ENCODE measurements around the gene TNIK.

TNIK gene

DNA sequence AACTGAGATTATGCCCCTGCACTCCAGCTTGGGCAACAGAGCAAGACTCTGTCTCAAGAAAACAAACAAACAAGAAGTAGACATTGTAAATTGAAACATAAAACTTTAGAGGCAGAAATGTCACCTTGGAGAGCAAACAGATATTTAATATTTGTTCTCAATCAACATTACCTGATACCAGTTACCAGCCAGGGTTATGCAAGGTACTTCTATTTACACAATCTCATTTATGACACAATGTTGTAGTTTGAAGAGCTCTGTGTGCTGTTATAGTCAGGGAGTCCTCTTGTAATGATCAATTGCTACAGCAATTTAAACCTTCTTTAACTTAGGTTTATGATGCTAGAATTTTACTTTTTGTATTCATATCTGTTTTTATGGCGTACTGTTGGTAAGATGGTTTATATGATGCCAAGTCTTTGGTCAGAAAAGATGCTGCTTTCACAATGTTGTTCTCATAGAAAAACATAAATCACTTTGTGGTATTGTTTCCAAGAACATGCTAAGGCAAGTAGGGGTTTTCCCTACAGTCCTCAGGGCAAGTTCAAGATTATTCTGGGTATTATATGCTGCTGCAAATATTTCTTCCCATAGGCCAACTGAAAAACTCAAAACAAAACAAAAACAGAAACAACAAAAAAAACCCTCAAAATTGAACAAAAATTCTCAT lies 173.5 kb downstream of the TNIK start:
- DNase-seq (ENCODE audit: low read depth in 2 of 2, low spot score in 1 of 2), result no peak

DNA sequence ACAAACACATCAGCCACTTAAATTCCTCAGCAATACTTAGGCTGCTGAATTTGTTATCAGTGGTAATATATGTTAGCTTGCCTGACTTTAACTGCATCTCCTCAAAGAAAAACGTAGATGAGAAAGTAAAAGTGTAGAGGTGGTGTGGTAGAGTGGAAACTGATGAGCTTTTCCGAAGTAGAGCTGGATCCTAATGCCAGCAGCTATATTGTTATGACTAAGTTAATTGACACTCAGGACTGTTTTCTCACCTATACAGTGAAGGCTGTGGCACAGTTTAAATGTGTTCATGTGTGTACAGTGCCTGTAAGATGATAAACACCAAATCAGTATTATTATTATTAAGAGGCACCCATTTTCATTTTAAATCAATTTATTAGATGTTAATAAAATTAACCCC lies 174.9 kb downstream of the TNIK start:
- DNase-seq (ENCODE audit: low read depth in 2 of 2, low spot score in 1 of 2), result no peak

DNA sequence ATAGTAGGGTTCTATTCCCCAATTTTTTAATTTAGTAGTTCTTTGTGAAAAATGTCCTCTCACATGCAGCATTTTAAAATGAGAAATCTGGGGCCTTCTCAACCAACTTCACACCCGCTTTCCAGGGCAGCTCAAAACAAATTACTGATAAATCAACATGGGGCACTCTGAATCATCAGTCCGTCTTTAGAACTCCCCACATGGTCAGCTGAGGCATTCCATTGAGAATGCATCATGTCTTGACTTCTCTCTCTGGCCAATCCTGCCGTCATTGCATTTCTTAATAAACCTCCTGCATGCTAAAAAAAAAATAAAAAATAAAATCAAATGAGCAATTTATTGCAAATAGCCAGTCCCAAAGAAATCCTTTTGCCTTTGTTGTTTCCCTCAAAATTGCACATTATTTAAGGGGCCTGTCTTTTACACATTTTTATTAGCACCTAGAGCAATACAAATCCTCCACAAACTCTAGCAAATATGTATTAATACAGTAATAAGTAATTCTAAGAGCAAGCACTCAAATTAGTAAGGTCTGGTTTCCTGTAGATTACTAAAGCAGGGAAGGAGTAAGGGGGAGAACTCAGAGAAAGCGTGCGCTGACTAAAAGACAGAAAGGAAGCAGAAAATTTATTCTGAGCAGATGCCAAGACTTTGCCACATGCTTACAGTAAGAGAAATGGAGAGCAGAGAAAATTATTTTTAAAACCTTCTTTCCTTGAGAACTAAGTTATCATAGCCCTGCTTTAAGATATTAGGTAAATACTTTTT lies 175.7 kb downstream of the TNIK start:
- DNase-seq (ENCODE audit: low read depth in 2 of 2, low spot score in 1 of 2), result no peak

DNA sequence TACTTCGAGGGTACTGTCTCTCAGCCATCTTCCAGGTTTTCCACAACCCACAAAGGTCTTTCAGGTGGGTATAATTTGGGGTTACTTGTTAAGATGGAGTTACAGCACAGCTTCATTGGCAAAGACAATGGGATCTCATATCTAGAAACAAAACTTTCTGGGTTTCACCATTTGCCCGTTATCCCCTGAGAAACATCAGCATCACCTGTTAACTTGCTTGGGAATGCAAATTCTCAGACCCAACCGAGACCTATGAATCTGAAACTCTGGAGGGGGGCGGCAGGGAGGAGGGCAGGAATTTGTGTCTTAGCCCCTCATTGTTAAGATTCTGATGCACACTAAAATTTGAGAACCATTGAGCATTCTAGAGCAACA lies 176.4 kb downstream of the TNIK start:
- no peak for DNase-seq (ENCODE audit: low read depth in 2 of 2, low spot score in 1 of 2)

DNA sequence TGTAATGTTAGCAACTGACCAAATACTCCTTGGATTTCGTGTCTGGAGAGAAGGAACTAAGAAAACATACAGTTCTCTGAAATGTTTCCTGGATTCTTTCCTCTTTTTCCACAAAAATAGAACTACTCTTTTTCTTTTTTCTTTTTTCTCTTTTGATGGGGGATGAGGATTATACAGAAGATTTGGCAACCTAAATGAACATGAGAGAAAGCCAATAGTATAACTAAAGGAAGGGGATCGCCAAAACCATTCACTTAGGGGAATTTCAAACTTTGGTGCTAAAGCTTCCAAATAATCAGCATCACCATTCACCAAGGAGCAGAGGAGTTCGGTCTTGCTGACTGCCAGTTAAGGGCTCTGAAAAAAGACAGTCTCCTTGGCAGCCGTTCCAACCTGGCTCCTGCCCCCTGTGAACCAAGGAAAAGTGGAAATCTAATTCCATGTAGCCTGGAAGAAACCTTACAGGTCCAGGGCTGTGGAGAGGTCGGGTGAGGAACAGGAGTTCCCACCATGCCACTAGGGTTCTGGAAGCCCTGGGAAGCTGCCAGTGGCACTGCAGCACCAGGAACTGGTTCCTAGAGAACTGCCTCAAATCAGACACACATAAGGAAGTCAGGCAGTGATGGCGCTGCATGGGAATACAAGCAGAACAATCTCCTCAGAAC lies 176.9 kb downstream of the TNIK start:
- DNase-seq (ENCODE audit: low read depth in 2 of 2, low spot score in 1 of 2), result no peak

DNA sequence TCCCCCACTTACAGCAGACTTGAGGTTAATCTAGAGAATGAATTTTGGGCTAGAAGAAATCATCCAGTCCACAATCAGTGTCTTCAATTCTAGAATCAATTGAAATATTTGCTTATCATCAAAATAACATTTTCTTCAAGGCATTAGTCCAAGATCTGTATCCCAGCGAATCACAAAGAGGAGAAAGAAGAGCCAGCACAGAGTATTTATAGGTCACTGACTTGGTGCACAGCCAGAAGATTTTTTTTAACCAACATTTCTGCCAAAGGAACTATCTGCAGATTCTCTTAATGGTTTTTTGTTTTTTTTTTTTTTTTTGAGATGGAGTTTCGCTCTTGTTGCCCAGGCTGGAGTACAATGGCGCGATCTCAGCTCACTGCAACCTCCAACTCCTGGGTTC lies 178.2 kb downstream of the TNIK start:
- DNase-seq (ENCODE audit: low read depth in 2 of 2, low spot score in 1 of 2), result no peak

DNA sequence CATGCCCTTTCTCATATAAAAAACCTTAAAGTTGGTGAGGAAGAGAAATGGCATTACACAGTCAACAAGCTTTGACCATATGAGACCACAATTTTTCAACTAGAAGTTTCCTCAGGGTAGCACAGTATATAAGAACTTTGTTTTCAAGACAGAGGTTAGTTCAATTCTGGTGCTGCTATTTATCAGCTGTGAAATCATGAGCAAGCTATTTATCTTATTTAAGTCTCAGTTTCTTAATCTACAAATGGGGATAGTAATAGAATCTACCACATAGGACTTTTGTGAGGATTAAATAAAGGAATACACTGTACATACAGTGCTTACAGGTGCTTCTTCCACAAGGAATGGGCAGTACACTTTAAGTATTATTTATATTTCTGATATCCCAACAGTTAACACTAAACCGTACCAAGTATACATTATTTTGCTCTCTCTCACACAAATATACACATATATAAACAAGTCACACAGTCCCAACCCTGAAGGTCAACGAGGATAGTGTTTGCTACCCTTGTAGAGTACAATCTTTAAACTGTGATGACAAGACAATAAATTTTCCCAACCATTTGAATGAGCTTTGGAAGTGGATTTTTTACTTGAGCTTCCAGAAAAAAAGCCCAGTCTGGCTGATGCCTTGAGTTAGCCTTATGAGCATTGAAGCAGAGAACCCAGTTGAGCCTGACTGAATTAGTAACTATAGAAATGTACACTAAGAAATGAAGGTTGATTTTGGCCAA lies 178.8 kb downstream of the TNIK start:
- no peak for DNase-seq (ENCODE audit: low read depth in 2 of 2, low spot score in 1 of 2)

DNA sequence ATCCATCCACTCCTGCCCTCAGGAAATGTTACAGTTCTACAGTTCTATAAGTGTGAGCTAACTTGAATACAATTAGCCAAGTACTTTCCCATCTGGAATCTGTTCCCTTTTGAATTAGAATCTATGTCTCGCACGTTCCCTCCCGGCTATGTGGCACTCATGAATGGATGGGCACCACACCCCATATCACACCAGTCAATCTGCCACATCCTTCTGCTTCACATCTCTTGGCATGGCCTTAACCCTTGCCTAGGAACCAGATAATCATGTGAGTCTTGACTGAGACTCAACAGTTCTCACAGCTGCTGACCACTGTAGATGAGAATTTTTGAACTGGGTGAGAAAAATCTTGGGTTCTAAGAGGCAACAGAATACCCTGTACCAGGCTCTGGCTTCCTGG lies 180.2 kb downstream of the TNIK start:
- DNase-seq (ENCODE audit: low read depth in 2 of 2, low spot score in 1 of 2), result no peak

DNA sequence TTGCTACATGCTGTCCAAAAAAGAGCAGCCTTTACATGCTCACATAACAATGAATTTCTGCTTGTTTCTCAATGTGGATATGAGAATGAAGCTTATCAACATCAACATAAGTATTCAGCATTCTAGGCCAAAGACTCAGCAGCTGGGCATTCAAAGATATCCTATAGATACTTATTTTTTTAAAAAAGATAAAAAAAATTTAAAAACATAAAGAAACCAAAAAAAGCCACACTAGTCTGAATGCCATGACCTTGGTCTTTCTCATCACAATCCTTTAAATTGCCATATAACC lies 182.0 kb downstream of the TNIK start:
- no peak for DNase-seq (ENCODE audit: low read depth in 2 of 2, low spot score in 1 of 2)

DNA sequence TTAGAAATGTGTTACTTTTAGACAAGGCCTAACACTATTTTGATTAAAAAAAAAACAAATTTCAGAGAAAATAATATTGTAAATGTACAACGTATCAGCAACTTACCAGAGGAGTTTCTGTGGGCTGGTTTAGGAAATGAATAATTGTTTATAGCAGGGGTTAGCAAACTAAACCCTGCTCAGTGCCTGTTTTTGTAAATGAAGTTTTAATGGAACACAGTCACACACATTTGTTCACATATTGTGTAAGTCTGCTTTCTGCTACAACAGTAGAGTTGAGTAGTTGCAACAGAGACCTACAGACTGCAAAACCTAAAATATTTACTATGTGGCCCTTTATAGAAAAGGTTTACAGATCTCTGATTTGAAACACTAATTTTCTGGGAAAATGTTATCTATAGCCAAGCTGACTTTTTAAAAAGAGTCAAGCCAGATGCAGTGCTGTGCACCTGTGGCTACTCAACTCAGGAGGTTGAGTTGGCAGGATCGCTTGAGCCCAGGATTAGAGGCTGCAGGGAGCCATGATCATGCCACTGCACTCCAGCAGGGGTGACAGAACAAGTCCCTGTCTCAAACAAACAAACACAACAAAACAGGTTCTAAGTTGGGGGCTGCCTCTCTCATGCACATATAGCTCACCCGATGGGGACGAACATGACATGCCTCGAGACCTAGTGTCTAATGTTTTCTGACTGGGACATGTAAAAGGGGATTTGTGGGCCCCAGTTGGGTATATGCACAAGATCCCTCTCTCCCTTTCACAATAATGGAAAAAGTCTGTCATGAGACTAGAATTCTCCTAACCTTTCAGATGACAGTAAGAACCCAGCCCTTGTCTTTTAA lies 182.5 kb downstream of the TNIK start:
- DNase-seq (ENCODE audit: low read depth in 2 of 2, low spot score in 1 of 2), result no peak

DNA sequence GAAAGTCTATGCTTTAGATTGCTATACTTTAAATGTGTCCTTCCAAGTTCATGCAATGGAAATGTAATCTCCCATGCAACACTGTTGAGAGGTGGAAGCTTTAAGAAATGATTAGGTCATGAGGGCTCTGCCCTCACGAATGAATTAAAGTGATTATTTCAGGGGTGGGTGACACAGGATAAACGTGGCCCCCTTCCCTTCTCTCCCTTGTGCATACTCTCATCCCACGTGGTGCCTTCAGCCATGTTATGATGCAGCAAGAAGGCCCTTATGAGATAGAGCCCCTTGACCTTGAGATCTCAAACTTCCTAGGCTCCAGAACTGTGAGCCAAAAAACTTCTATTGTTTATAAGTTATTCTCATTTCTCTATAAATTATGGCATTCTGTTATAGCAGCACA lies 183.3 kb downstream of the TNIK start:
- DNase-seq (ENCODE audit: low read depth in 2 of 2, low spot score in 1 of 2), result no peak

DNA sequence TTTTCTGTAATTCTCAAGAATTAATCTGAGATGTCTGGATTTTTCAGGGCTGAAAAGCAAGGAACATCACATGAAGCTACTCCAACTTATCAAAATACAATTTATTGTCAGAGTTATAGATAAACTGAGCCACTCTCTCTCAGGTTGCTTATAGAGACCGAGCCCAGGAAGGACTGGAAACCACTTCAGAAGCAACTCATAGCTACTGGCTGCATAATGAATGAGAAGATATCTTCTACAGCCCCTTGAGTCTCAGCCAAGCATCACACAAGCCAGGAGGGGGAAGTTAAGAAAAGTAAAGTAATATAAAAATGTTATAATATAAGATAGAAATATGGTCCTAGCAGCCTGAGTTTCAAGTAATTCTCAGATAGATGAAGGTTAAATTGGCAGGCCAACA lies 186.0 kb downstream of the TNIK start:
- no peak for DNase-seq (ENCODE audit: low read depth in 2 of 2, low spot score in 1 of 2)

DNA sequence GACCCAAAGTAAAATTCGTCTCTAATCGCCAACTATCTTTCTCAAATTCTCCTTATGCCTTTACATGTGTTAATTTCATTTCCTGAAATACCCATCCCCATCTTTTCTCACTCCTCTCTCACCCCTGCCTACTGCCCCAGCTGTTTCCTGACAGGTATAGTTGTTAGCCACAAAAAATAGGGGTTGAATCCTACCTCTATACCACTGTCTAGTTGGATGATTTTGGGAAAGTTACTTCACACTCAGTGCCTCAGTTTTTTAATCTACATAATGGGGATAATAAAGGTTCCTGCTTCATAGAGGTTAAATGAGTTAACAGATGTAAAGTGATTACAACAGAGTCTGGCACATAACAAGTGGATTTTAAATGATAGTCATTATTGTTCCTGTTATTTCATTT lies 189.7 kb downstream of the TNIK start:
- no peak for DNase-seq (ENCODE audit: low read depth in 2 of 2, low spot score in 1 of 2)

DNA sequence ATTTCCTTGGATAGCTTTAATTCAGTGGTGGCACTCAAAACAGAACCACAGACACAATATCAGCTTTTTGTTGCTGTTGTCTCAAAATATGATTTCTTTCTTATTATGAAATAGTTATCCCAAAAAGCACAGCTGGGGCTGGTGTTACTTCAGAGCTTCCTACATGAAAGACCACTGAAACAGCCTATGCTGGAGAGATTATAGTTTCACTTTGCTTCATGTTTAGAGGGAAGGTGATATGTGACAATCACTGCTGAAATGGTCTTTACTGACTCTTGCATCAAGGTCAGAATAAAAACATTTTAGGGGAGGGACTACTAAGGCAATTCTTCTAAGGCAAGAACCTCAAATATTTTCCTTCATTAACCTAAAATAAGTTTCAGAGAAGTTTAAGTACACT lies 190.7 kb downstream of the TNIK start:
- no peak for DNase-seq (ENCODE audit: low read depth in 2 of 2, low spot score in 1 of 2)

DNA sequence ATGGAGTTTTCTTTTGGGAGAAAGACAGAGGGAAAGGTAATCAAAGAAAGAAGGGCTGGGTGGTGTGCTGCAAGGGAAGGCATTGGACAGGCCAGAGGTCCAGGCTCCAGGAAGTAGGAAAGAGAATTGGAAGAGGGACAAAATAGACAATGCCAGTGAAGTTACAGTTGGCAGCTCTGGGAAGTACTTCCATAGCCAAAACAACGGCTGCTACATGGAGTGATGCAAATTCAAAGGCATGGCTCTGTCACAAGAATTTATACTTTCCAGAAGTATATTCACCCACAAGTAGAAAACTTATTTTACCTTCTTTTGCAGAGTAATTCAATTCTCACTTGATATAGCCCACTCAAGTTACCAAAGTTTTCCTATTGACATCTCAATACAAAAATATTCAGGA lies 191.5 kb downstream of the TNIK start:
- DNase-seq (ENCODE audit: low read depth in 2 of 2, low spot score in 1 of 2), result no peak

DNA sequence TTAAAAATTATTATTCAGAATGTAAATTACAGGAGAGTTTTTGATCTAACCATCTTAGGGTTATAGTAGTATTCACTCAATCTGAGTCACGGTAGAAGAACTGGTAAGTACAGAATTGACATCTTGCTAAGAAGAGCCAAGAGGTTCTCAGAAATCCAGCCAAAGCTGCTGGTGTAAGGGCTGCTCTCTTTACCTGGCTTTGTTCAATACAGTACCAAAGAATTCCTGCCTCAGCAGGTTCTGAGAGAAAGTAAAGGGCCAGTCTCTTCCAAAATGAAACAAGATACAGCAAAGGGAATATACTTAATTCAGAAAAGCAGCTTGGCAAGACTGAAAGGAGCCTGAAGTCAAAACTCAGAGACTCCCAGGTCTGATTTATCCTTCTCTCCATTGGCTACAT lies 193.1 kb downstream of the TNIK start:
- no peak for DNase-seq (ENCODE audit: low read depth in 2 of 2, low spot score in 1 of 2)

DNA sequence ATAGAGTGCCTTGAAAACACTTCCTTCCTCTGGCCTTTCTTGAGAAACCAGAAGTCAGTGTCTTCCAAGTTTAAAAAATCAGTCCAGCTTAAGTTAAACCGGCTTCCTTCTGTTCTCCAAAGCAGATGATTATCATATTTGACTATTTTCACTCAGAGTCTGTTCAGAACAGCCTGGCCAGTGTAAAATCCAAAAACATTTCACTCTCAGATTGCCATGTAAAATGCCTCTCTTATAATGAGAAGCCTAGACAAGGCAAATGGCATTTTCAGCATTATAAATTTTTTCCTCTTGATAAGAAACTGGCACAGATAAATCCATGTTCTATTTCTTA lies 193.5 kb downstream of the TNIK start:
- DNase-seq (ENCODE audit: low read depth in 2 of 2, low spot score in 1 of 2), result no peak

DNA sequence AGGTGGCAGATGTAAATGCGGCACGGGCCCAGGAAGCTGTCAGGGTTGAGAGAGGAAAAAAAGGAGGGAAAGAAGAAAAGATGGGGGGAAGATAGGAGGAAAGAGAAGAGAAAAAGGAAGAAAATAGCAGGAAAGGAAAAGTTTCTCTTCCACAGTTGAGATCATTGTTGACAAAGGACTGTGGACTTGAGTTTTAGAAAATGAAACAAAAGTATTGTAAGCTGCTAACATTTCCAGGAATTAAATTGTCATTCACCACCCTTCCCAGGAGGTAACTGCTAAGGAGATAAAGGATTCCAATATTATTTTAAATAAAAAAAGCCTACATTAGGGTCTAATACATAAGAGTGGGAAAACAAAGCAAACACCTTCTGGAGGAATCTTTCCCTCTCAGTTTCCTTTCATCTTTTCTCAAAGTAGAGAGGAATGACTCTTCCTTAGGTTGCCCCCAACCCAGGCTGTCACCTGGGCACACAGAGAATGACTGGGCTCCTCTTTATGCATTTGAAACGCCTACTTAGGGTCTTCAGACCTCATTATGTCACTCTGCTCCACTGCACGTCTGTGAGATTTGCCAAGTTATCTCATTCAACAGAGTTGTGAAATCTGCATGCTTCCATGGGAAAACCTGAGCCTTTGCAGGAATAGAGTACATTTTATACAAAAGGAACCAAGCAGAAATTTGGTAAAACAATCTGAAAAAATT lies 194.0 kb downstream of the TNIK start:
- no peak for DNase-seq (ENCODE audit: low read depth in 2 of 2, low spot score in 1 of 2)

DNA sequence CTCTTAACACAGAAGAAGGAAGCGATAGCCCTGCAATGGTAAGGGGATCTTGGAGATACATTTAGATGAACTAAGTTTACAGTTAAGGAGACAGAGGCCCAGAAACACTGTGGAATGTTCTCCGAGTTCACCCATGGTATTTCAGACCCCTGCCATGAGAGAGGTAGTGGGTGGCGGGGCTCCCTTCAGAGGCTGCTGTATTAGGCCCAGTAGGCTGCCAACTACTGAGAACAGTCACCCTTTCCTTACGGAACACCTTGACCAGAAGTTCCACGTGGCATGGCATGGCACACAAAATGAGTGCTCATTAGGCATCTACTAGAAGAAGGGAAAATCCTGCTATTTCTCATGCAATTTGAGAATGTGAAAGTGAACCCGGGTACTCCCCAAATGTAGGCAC lies 195.4 kb downstream of the TNIK start:
- no peak for DNase-seq (ENCODE audit: low read depth in 2 of 2, low spot score in 1 of 2)

DNA sequence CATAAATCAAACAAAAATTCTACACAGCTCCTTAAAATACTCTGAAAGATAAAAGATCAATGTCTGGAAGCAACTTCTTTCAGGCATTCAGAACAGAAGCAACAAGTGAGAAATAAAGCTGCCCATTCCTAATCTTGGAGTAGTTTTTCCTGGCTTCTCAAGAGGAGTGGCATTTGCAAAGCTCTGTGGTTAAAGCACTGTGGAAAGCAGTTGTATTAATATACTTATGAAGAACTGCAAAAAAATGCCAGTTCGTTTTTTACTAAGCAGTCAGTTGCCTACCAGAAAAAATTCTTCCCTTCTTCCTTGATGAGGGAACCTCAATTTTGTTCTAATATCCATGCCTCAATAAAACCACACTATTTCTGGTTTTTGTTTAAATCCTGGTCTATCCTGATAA lies 197.8 kb downstream of the TNIK start:
- DNase-seq (ENCODE audit: low read depth in 2 of 2, low spot score in 1 of 2), result no peak

DNA sequence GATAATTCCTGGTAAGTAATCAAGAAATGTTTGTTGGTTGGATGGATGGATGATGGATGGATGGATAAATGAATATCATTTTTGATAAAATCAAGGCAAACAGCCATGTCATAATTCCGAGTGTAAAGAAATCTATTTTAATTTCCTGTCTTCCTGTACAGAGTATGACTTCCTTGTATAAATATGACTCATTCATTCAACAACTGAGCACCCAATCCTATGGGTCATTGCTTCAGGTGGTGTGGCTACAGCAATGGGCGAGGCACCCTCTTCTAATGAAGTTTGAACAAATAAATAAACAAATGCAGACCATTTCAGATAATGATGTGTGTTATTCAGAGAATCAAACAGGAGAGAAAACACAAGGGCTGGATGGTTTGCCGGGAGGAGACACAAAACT lies 198.7 kb downstream of the TNIK start:
- no peak for DNase-seq (ENCODE audit: low read depth in 2 of 2, low spot score in 1 of 2)

Data from stimulated activated CD8-positive, alpha-beta memory T cell treated with anti-CD3 and anti-CD28 coated beads, Interleukin-4, amount 100 ng/mL, for 1 hour (primary cell).